Tibial nerve (tissue), 4 donors: ENCODE measurements around the gene RASA3.

Experiments
- EP300 ChIP-seq, 2 donors: sonication (generic); formaldehyde crosslinking; IDR thresholded peaks; one replicate each; pipeline ENCODE4 v1.6.1; 2017; ENCODE audit warnings: antibody characterized with exemption in 2 of 2, mild to moderate bottlenecking in 1 of 2
- POLR2A ChIP-seq, 2 donors: fragments of 450-650 bp; IDR thresholded peaks; one replicate each; pipeline ENCODE4 v1.6.1; 2017; ENCODE audit warnings: antibody characterized with exemption in 2 of 2, mild to moderate bottlenecking in 2 of 2, moderate library complexity in 2 of 2
- TF ChIP-seq, protein P1 (sequence below), 5 experiments: fragments of 200-600 bp in 3 of 5; fragments of 450-650 bp in 2 of 5; sonication (generic) in 3 of 5; IDR thresholded peaks; one replicate each; pipeline ENCODE4 v1.5.1; 2016 to 2019; ENCODE audit warnings: antibody characterized with exemption in 5 of 5, mild to moderate bottlenecking in 3 of 5, moderate library complexity in 2 of 5

DNA sequence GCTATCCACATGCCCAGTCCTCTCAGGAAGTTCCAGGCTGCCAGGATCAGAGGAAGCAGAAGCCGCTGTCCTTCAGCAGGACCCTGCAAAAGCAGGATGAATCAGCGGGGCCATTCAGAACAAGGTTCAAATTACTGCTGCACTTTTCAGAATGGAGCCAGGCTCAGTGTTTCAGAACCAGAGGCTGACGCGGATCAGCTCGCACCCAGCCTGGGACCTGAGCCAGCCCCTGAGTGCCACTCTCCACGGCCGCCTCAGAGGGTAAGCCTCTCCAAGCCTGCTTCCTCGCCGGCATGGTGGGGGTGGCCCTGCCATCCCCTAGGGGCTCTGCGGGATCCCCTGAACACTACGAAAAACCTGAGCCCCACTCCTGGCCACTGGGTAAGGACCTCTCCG lies 24.7 kb downstream of the RASA3 start:
- TF ChIP-seq, protein P1, sequence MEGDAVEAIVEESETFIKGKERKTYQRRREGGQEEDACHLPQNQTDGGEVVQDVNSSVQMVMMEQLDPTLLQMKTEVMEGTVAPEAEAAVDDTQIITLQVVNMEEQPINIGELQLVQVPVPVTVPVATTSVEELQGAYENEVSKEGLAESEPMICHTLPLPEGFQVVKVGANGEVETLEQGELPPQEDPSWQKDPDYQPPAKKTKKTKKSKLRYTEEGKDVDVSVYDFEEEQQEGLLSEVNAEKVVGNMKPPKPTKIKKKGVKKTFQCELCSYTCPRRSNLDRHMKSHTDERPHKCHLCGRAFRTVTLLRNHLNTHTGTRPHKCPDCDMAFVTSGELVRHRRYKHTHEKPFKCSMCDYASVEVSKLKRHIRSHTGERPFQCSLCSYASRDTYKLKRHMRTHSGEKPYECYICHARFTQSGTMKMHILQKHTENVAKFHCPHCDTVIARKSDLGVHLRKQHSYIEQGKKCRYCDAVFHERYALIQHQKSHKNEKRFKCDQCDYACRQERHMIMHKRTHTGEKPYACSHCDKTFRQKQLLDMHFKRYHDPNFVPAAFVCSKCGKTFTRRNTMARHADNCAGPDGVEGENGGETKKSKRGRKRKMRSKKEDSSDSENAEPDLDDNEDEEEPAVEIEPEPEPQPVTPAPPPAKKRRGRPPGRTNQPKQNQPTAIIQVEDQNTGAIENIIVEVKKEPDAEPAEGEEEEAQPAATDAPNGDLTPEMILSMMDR (IDR thresholded peaks at IDR 0.05), result no peak
- TF ChIP-seq EP300 (IDR thresholded peaks at IDR 0.05) (no peak), POLR2A (IDR thresholded peaks at IDR 0.05) (no peak)
